Ascending aorta (tissue), 2 donors: ENCODE results near the gene DIPK1A. TPM values are rescaled to one million over a fixed set of nuclear protein-coding genes. Genes with fewer than 3 reads are reported as not detected.

ENCODE experiments used
- DNase-seq, 2 donors: peaks; one replicate each; pipeline ENCODE4 v3.0.0-alpha.2; 2019; ENCODE audit warnings: low spot score in 2 of 2
- H3K27ac ChIP-seq, 2 donors: fragments of 200-600 bp; sonication (generic); one replicate each; pipeline ENCODE4 v1.5.1; 2016 to 2017; ENCODE audit warnings: mild to moderate bottlenecking in 1 of 2
- H3K27me3 ChIP-seq: fragments of 200-600 bp; sonication (generic); one replicate; pipeline ENCODE4 v1.5.1; 2017
- H3K36me3 ChIP-seq, 2 donors: fragments of 200-600 bp; sonication (generic); one replicate each; pipeline ENCODE4 v1.5.1; 2016
- H3K4me1 ChIP-seq, 2 donors: fragments of 200-600 bp; sonication (generic); one replicate each; pipeline ENCODE4 v1.5.1; 2016 to 2017; ENCODE audit warnings: mild to moderate bottlenecking in 1 of 2
- H3K4me3 ChIP-seq, 2 donors: fragments of 200-600 bp; sonication (generic); one replicate each; pipeline ENCODE4 v1.5.1; 2016 to 2017; ENCODE audit warnings: mild to moderate bottlenecking in 1 of 2
- H3K9me3 ChIP-seq, 2 donors: fragments of 200-600 bp; sonication (generic); one replicate each; pipeline ENCODE4 v1.5.1; 2016
- CTCF ChIP-seq, 3 experiments: fragments of 200-600 bp in 2 of 3; fragments of 450-650 bp in 1 of 3; sonication (generic) in 2 of 3; IDR thresholded peaks; one replicate each; pipeline ENCODE4 v1.5.1; 2016 to 2019; ENCODE audit warnings: antibody characterized with exemption in 3 of 3, mild to moderate bottlenecking in 1 of 3, moderate library complexity in 1 of 3
- intact Hi-C: fragments of 100-400 bp; cut with DNase I; formaldehyde crosslinking; loops from one replicate; pipeline ENCODE4 v1.15.1; 2023
- total RNA-seq: library from RNA; depleted of rRNA; stranded (reverse); fragments of >200 nt; gene quantifications from one replicate; pipeline ENCODE4 v1.1.0, GENCODE V29; 2016

Gene DIPK1A
- total RNA-seq = 7.0 TPM

GRCh38 chr1:92961131-92961895 is at the start of gene DIPK1A:
DIPK1A (minus strand) TSS chr1:92961462; CDS start chr1:92961429, 33 bp downstream.
- intact Hi-C loops = loop anchor here (1.0 to 10.0 kb wide), 6 partner anchors 33 to 883 kb away; partner anchors contain the start of genes CCDC18, MTF2, RPL5 and TMED5
- H3K27ac ChIP-seq = peak within 1 kb of the TSS; percentile 92 to 98
- no peak for TF ChIP-seq CTCF (IDR thresholded peaks at IDR 0.05)
- DNase-seq = peak; percentile 29 to 89
- peak within 1 kb of the TSS; percentile 67 to 92 for H3K4me3 ChIP-seq
- peaks cover 0 to 11% of the 10 kb centered on the region in 2 donors for H3K4me1 ChIP-seq
- H3K9me3 ChIP-seq = no peaks in the 10 kb centered on the region
- no peaks in the 10 kb centered on the region for H3K36me3 ChIP-seq
- H3K27me3 ChIP-seq = no peaks in the 10 kb centered on the region

GRCh38 chr1:93007941-93008577 is 46.8 kb upstream of the DIPK1A start:
- no peak for TF ChIP-seq CTCF (IDR thresholded peaks at IDR 0.05)
- no peak for DNase-seq

GRCh38 chr1:93005252-93005598 is 44.0 kb upstream of the DIPK1A start:
- Histone ChIP-seq H3K9me3 (no peaks in the 10 kb centered on the region), H3K4me1 (peaks cover 3 to 5% of the 10 kb centered on the region in 2 donors), H3K27ac (no peak overlapping the region), H3K27me3 (no peaks in the 10 kb centered on the region), H3K4me3 (no peak overlapping the region), H3K36me3 (no peaks in the 10 kb centered on the region)
- no peak for DNase-seq
- intact Hi-C loops = no loop called here
- no peak for TF ChIP-seq CTCF (IDR thresholded peaks at IDR 0.05)

More at GRCh38 chr1:93007941-93008577, 46.8 kb upstream of the DIPK1A start:
- Histone ChIP-seq H3K36me3 (no peaks in the 10 kb centered on the region), H3K4me1 (no peaks in the 10 kb centered on the region), H3K9me3 (no peaks in the 10 kb centered on the region), H3K27me3 (no peaks in the 10 kb centered on the region), H3K27ac (no peak overlapping the region), H3K4me3 (no peak overlapping the region)
- intact Hi-C loops = no loop called here

- Histone ChIP-seq H3K9me3 (no peaks in the 10 kb centered on the region), H3K4me1 (peaks cover 3 to 5% of the 10 kb centered on the region in 2 donors), H3K4me3 (no peak overlapping the region), H3K36me3 (no peaks in the 10 kb centered on the region), H3K27me3 (no peaks in the 10 kb centered on the region), H3K27ac (no peak overlapping the region)
- no peak for DNase-seq
- TF ChIP-seq CTCF (IDR thresholded peaks at IDR 0.05) = no peak
- intact Hi-C loops = no loop called here
Observed at GRCh38 chr1:93004566-93005251, 43.4 kb upstream of the DIPK1A start.

- no peak for DNase-seq
- TF ChIP-seq CTCF (IDR thresholded peaks at IDR 0.05) = no peak
- H3K27me3 ChIP-seq = no peaks in the 10 kb centered on the region
Observed at GRCh38 chr1:93003981-93004380, 42.7 kb upstream of the DIPK1A start.

More at GRCh38 chr1:93003981-93004380, 42.7 kb upstream of the DIPK1A start:
- intact Hi-C loops = no loop called here
- Histone ChIP-seq H3K9me3 (no peaks in the 10 kb centered on the region), H3K36me3 (no peaks in the 10 kb centered on the region), H3K4me3 (no peak overlapping the region), H3K27ac (no peak overlapping the region), H3K4me1 (peaks cover 3 to 5% of the 10 kb centered on the region in 2 donors)
